T-helper 2 cell treated with Interferon-gamma antibody and Interleukin-4, amounts not matched to agents 100 ng/mL and 5 ng/mL, for 36 hours (primary cell): Measurements from ENCODE around the gene SFT2D2. TPM values are rescaled to one million over a fixed set of nuclear protein-coding genes. Genes with fewer than 3 reads are reported as not detected.
"Not testable (repeated sequence)": the region's sequence is repeated elsewhere in the genome, so short reads cannot be mapped to it uniquely, and the experiment has no call there.

Source experiments
- intact Hi-C: fragments of 100-400 bp; cut with micrococcal nuclease; formaldehyde crosslinking; loops from one replicate; pipeline ENCODE4 v1.15.1; 2023
- total RNA-seq: library from RNA; stranded (reverse); gene quantifications from 2 replicates; pipeline ENCODE4 v1.2.3, GENCODE V29; 2022

SFT2D2 gene
- 87.3 and 90.1 TPM in 2 replicates for total RNA-seq

GRCh38 chr1:168225476-168226190 is at the start of gene SFT2D2:
SFT2D2 (plus strand) TSS chr1:168226004; CDS start chr1:168226080, 76 bp downstream.
- intact Hi-C loops = loop anchor here (1.0 to 5.0 kb wide), 8 partner anchors 10 to 1667 kb away; partner anchors contain the start of genes ATP1B1, BLZF1, DCAF6 and MPC2

DNA sequence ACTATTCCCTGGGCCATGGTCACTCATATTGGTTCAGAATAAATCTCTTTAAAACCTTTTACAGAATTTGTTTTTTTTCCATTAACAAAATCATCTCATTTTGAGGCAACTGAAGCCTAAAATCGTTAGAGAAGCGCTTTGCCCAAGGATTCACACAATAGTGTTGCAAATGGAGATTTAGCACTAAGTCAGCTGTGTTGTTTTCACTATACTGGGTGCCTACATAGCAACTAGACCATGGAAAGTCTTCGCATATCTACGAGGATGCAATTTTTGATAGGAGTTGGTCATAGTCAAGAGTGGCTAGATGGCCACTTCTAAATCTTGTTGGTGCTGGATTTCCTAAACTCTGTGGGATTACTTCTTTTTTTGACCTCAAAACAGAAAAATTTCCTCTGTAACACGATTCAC is 47.6 kb upstream of the SFT2D2 start:
- intact Hi-C loops = loop anchor here (1.0 to 5.0 kb wide), 4 partner anchors 29 to 1191 kb away; partner anchors contain the start of genes BLZF1 and DCAF6

- intact Hi-C loops = loop anchor here (1.0 to 5.0 kb wide), 5 partner anchors 30 to 1190 kb away; partner anchors contain the start of genes BLZF1, DCAF6 and SFT2D2
These were observed 47.0 kb upstream of the SFT2D2 start, which contains the start of gene TIPRL for GRCh38 chr1:168178638-168179437. TIPRL (plus strand) TSS chr1:168178962; CDS start chr1:168179078, 116 bp downstream.

DNA sequence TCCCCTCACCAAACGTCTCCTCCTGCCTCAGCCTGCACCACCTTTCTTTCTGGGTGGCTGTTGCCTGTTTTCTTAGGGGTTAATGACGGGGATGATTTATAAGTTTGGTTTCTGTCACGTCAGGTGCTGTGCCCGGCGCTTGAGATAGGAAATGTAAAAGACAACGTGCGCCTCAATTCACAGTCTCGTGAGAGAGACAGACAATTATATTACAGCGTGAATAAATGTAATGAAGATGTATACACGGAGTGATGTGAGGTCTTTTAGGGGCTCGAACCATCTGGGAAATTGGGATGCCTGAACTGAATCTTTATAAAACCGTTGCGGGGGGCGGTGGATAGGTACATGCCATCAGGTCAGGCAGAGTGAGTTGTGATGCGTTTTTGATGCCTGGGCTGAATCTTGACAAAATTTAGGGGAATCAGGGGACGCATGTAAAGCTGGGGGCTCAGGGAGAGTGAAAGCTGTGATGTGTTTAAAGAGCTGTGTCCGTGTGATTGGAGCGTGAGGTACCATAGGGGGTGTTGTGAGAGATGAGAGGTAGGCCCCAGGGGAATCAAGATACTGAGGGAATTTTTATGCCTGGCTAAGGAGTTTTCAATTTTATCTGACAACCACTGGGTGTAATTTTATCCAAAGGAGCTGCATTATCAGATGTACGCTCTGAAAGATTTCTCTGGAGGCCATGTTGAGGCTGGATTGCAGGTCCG is 46.2 kb upstream of the SFT2D2 start:
- intact Hi-C loops = loop anchor here (1.0 to 5.0 kb wide), 4 partner anchors 31 to 1189 kb away; partner anchors contain the start of genes BLZF1 and SFT2D2

DNA sequence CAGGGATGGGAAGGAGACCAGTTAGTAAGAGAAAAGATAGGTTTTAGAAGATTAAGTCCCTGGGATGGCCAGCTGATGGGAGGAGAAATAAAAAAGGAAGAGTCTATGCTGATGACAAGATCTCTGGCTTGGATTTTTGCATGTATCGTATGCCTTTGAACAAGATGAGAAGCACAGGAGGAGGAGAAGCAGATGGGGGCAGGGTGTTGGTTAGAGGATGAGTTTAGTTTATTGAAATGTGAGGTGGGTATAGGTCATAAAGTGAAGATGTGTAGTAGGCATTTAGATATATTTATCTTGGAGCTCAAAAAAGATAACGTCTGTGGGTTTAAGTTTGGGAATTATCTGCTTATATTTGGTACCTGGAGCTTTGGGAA is 45.7 kb upstream of the SFT2D2 start:
- intact Hi-C loops = no loop called here

- intact Hi-C loops = not testable (repeated sequence)
These were observed 44.6 kb upstream of the SFT2D2 start for GRCh38 chr1:168181063-168181720.

- intact Hi-C loops = no loop called here
These were observed 38.6 kb upstream of the SFT2D2 start for GRCh38 chr1:168187177-168187576.

GRCh38 chr1:168190403-168190802 is 35.4 kb upstream of the SFT2D2 start:
- intact Hi-C loops = no loop called here

DNA sequence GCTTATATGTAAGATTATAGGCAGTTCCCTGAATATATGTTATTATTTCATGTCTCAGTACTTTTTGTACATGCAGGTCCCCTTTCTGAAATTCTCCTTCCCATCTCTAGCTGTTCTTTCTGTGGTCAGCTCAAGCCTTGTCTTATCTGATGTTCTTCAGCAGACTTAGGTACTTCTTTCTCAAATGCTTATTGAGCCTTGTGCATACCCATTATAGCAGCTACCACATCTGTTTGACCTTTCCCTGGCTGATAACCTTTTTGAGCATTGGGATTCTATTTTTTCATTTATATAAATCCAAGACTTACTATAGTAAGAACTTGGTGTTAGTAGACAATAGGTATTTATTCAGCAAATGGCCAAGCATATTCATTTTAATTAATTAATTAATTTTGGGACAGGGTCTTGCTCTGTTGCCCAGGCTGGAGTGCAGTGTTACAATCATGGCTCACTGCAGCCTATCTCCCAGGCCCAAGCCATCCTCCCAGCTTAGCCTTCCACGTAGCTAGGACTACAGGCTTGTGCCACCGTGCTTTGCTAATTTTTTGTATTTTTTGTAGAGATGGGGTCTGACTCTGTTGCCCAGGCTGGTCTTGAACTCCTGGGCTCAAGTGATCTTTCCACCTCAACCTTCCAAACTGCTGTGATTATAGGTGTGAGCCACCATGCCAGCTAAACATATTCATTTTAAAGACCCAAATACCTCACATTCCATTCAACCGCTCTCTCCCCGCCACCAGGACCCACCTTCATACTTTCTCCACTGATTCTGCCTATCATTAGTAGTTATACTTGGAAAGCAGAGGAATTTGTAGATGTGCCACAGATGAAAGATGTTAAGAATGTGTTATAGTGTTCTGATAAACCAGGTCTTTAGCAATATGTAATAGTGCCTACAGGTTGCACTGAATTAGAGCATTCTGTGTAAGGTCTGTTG is 30.3 kb upstream of the SFT2D2 start:
- intact Hi-C loops = no loop called here

DNA sequence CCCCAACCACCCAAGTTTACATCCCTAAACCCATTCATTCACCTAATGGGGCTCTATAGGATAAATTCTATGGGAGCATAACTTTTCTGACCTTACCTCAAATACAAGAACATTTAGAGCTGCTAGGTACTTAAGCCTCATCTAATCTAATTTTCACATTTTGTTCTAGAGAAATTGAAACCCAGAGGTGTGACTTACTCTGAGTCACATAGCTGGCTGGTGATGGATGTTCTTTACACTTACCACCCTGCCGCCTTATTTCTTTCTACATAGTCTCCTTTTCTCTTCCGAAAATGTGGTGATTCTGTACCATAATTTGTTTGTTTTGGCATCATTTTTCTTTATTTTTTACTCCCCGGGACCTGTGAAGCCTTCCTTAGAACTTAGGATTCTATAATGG is 26.7 kb upstream of the SFT2D2 start:
- intact Hi-C loops = no loop called here

- intact Hi-C loops = no loop called here
These were observed 22.7 kb upstream of the SFT2D2 start for GRCh38 chr1:168202941-168203654.

DNA sequence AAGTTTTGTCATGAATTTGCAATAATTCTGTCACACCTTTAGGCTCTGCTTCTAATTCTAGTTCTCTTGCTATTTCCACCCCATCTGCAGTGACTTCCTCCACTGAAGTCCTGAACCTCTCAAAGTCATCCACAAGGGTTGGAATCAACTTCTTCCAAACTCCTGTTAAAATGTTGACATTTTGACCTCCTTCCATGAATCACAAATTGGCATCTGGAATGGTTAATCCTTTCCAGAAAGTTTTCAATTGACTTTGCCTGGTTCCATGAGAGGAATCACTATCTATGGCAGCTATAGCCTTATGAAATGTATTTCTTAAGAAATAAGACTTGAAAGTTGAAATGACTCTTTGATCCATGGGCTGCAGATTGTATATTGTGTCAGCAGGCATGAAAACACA is 19.7 kb upstream of the SFT2D2 start:
- intact Hi-C loops = no loop called here

DNA sequence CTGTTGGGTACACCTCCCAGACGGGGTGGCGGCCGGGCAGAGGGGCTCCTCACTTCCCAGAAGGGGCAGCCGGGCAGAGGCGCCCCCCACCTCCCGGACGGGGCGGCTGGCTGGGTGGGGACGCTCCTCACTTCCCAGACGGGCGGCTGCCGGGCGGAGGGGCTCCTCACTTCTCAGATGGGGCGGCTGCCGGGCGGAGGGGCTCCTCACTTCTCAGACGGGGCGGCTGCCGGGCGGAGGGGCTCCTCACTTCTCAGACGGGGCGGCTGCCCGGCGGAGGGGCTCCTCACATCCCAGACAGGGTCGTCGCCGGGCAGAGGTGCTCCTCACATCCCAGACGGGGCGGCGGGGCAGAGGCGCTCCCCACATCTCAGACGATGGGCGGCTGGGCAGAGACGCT is 18.1 kb upstream of the SFT2D2 start:
- intact Hi-C loops = not testable (repeated sequence)

- intact Hi-C loops = no loop called here
These were observed 15.5 kb upstream of the SFT2D2 start for GRCh38 chr1:168210312-168210711.

GRCh38 chr1:168213349-168213748 is 12.5 kb upstream of the SFT2D2 start:
- intact Hi-C loops = no loop called here

GRCh38 chr1:168216171-168216570 is 9.6 kb upstream of the SFT2D2 start:
- intact Hi-C loops = no loop called here

GRCh38 chr1:168217664-168218063 is 8.1 kb upstream of the SFT2D2 start:
- intact Hi-C loops = no loop called here

GRCh38 chr1:168218658-168219057 is 7.1 kb upstream of the SFT2D2 start:
- intact Hi-C loops = no loop called here

DNA sequence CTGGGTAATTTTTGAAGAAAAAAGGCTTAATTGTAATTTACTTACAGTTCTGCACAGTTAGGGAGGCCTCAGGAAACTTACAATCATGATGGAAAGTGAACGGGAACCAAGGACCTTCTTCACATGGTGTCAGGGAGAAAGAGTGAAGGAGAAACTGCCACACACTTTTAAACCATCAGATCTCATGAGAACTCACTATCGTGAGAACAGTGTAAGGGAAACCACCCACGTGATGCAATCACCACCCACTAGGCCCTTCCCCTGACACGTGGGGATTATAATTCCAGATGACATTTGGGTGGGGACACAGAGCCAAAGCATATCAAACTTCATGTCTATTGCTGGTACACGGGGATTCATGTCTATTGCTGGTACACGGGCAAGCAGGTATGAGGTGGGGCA is 5.3 kb upstream of the SFT2D2 start:
- intact Hi-C loops = no loop called here
